Cerebellar nuclear complex (tissue), 1 donor: ENCODE data around the gene IFNK.
"Not testable (repeated sequence)": the region's sequence is repeated elsewhere in the genome, so short reads cannot be mapped to it uniquely, and the experiment has no call there.

Source experiments
- DNase-seq, 2 experiments: peaks; one replicate each; lab custom pipeline; 2025; lab: John Stamatoyannopoulos, UW

IFNK gene, protein sequence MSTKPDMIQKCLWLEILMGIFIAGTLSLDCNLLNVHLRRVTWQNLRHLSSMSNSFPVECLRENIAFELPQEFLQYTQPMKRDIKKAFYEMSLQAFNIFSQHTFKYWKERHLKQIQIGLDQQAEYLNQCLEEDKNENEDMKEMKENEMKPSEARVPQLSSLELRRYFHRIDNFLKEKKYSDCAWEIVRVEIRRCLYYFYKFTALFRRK

DNA sequence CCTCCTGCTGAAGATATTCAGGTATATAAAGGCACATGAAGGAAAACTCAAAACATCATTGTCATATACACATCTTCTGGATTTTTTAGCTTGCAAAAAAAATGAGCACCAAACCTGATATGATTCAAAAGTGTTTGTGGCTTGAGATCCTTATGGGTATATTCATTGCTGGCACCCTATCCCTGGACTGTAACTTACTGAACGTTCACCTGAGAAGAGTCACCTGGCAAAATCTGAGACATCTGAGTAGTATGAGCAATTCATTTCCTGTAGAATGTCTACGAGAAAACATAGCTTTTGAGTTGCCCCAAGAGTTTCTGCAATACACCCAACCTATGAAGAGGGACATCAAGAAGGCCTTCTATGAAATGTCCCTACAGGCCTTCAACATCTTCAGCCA is at the start of gene IFNK:
Gene IFNK, plus strand, starts transcription at position 55 of the 400 bp plus-strand sequence. Its CDS starts 47 bp downstream, at position 102.
- DNase-seq = no peak

DNA sequence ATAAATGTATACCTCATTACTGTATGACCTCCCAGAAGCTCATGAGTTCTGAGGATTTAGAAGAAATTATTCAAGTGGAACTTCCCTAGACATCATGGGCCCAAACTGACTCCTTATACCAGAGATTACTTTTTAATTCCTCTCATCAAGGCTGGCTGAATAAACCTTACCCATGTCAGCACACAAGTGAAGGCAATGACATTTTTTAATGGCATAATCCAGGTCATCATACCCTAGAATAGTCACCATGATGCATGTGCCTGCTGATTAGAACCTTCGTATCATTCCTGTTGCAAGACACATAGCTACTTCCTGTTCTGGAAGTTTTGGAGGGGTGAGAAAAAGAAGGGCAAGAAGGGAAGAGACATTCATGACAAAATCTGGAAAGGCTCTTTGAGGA is 49.8 kb upstream of the IFNK start:
- DNase-seq = no peak

- no peak for DNase-seq
Measured at GRCh38 chr9:27475057-27475595, 49.0 kb upstream of the IFNK start.

DNA sequence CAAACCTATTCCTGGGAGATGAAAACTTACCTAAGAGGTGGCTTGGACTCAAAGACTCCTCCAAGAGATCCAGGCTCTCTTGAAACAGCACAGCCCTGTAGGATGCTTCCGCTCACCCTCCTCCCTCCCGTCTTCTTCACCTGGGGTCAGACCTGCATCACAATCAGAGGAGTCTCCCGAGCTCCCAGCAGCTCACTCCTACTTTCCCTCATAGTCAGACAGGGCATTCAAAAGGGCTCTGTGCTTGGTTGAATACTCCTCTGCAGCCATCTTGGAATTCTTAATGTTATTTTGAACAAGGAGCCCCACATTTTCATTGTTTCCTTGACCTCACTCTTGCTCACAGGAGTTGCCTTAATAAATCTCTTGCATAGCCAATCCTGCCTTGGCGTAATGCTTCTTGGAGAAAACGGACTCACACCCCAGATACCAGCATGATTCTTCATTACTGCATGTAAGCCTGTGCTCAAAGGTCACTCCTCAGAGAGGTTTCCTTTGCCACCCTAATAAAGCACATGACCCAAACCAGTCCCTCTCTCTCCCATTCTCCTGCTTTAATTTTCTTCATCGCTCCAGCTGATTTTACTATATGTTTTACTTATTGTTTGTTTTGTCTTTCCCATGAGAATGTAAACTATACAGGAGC is 47.1 kb upstream of the IFNK start:
- DNase-seq = no peak

DNA sequence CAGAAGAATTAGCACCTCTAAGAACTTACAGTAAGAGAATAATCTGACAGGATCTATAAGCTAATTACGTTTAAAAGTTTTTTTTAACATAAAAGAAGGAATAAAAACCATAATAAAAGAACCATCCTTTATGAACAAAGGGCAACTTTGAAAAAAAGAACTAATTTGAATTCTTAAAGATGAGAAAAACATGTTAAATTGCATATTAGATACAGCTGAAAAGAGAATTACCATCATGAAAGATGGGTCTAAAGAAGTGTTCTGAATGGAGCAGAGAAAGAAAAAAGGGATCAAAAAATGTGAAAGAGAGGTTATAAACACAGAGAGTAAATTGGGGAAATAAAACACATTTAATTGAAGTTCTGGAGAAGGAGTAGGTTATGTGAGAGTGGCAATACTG is 45.8 kb upstream of the IFNK start:
- DNase-seq = no peak

DNA sequence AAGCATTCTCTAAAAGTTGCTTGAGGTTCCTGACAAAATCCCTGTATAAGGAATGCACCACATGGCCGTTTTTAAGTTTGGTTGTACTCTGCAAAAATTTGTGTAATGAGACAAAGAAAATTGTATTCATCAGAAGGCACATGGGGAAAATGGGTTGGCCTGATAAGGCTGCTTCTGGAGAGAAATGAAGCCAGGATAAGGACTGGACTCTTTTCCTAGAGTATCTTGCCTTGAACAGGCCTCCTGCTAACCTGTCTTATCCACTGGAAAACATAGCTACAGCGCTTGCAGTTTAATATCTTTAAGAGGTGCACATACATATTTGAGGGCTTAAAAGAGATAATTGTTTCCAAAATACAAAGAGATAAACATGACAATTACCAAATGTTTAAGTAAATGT is 41.4 kb upstream of the IFNK start:
- no peak for DNase-seq

DNA sequence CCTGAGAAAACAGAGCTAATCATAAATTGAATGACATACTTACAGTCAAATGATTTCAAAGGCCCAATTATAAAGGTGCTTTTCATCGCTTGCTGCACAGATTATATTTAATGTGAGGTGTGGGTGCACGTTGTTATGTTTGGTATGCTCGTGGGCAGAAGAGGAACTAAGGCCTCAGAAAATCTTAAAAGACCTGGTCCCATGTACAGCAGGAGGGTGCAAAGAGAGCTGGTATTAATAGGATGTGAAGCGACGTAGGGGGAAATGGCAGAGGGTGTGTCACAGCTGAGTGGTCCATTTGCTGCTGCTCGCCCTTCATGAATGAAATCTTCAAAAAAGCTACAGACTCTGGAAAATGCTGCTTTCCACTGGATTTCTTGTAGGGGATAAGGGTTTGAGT is 40.5 kb upstream of the IFNK start:
- no peak for DNase-seq

GRCh38 chr9:27485158-27485557 is 38.9 kb upstream of the IFNK start:
- no peak for DNase-seq

DNA sequence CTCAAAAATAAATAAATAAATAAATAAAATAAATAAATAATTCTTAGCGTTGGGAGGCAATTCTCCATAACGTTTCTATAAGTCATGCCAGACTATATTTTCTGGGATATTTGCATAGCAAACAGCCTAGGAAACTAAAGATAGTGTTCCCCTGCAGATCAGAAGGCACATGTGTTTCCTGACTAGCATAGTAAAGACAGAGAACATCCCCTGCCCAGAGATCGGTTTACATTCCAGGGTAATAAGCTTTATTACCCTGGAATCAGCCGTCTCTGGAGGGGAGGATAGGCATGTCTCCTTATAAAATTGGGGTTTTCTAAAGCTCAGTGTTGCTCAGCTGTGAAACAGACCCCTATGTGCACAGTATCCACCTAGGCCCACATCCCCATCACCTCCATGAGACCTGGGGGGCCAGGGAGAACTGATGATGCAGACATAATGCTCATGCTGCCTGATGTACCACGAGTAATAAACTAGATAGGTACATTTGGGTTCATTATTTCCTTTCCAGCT is 36.9 kb upstream of the IFNK start:
- no peak for DNase-seq

- no peak for DNase-seq
Measured at GRCh38 chr9:27487927-27488326, 36.2 kb upstream of the IFNK start.

GRCh38 chr9:27489087-27489876 is 34.8 kb upstream of the IFNK start:
- no peak for DNase-seq

DNA sequence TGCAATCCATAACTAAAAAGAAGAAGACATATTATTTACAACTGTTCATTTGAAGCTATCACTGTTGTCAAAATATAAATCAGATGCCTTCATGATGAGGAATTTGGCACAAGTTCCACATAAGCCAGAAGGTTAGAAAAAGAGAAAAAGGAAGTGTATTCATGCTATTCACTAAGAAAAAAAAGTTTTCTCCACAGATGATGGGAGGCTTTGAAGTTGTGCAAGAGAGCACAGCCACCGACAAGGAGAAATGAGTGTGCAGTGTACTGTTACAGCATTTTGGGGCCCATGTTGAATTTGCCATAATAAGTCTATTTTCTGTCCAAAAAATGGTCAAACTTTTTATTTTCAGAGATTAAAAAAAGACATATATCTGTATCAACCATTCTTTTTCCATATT is 32.9 kb upstream of the IFNK start:
- no peak for DNase-seq

DNA sequence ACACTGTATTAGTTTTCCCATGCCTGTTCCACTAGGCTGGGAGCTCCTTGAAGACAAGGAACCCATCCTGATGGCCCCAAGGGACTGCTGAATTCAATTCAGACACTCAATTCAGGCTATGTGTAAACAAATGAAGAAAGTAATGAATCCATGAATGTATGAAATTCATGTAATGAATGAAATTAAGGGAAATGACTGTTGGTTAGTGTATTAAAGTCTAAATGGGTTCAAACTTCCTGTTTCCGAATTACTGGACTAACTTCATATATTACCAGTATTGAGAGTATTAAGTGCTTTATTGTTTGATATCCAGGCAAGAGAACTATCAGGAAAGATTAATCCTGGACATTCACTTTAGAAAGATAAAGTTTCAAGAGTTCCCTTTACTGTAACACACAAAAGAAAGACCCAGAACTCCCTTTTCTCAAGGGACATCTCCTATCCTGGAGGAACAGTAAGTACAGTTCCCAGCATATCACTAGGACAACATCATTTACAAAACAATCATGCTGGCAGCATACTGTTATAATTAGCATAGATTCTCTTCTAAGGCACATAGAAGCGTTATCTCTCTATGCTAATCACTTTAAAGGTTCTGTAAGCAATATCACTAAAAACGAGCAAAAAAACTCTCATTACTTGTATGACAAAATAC is 28.5 kb upstream of the IFNK start:
- DNase-seq = no peak

DNA sequence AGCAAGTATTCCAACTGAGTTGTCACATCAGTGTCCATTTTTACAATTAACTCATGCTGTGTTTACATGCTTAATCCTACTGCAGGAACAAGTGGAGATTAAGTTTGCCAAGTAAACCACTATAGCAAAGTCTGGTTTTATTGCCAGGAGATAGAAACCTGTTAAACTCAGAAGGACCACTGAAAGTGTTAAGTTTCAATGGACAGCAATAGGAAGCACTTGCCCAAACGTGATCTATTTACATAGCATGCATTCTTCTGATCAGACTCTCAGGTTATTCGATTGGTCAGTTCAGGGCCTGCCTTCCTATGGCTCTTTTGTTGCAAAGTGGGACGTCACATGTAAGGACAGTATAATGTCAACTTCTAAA is 28.0 kb upstream of the IFNK start:
- no peak for DNase-seq

DNA sequence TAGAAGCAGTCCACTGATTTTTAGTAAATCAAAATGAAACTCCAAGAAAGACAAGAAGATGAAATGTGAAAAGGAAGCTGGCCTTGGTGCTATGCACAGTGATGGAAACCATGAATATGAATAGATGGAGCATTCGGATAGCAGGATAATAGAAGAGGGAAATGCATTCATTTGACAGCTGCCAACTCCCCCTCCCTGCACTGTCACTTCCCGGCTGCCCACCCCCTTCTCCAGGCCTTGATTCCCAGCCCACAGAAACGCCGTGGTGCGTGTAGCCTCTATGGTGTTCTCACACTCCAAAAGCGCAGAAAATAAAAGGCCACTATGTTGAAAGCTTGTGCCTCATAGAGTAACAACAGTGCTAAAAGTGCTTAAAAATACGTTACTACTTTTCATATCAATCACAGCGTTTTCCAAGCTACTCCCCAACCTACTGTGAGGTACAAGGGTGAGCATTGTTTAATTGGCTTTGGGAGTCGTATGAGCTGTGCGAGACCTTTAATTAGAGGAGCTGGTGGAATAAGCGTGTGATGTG is 26.1 kb upstream of the IFNK start:
- no peak for DNase-seq

DNA sequence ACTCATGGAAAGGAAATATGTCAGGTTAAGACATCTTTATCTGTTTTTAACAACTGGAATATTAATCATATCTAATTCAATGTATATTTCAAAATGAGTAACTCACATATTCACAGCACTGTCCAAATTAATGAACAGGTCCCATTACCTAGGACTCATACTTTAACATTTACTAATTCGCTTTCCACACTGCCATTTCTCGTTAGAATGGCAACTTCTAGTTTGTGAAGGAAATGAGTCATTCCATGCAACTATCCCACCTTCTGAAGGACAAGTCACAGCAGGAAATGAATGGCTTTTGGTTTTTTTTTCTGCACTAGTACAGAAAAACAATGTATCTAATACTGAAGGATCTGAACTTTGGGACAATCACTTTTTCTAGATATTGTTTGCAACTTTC is 24.6 kb upstream of the IFNK start:
- no peak for DNase-seq

DNA sequence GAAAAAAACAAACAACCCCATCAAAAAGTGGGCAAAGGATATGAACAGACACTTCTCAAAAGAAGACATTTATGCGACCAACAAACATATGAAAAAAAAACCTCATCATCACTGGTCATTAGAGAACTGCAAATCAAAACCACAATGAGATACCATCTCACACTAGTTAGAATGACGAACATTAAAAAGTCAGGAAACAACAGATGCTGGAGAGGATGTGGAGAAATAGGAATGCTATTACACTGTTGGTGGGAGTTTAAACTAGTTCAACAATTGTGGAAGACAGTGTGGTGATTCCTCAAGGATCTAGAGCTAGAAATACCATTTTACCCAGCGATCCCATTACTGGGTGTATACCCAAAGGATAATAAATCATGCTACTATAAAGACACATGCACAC is 23.2 kb upstream of the IFNK start:
- not testable (repeated sequence) for DNase-seq

DNA sequence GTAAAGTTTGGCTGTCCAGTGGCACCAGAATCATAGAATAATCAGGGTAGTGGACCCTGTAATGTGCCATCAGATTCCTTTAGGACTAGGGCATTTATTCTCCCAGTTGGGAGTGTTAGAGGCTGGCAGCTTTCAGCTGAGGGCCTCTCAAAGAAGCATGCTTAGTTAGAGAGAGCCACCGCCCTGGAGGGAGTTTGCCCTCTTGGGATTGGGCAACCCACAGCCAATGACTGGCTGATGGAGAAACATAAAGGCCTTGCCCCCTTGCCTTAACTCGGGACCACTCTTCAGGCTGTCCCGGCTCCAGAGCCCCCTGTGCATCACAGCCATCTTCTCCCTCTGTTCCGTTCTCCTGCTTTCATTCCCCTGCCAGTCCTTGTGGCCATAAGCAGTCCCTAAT is 20.5 kb upstream of the IFNK start:
- DNase-seq = no peak

GRCh38 chr9:27504259-27504658 is 19.8 kb upstream of the IFNK start:
- DNase-seq = no peak

DNA sequence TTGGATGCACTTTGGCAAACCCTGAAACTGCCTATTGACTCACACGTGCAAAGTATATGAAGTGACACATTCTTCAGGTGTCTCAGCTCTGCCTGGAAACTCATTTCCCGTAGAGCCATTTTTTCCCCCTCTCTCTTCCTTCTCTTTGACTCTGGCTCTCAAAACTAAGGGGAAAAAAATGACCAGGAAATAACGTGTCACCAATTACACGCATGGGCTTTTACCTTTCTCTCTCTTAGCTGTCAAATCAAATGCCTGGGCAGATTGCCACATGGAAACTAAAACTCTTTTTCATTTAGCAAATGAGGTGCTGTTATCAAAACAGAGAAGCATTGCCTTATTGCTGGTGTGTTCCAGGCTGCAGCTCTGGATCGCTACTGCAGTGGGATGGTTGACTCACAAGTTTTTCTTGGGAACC is 18.3 kb upstream of the IFNK start:
- DNase-seq = no peak

- no peak for DNase-seq
Measured at GRCh38 chr9:27506981-27507380, 17.1 kb upstream of the IFNK start.

DNA sequence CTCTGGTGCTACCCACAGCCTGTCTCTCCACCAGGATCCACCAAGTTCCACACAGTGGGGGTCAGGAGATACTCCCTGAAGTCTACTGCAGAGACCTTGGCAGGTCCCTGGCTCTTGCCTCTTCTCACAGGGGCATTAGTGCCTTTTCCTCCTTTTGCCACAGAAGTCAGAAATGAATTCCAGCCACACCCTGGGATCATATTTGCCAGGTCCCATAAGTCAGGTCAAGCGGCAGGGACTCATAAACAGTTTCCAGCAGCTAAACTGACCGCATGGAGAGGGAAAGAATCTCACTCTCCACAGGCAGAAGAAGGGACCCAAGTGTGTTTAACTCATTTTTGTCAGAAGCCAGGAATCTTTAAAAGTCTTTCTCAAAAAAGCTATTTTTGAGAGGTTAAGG is 13.3 kb upstream of the IFNK start:
- no peak for DNase-seq
